Fibroblast of upper back skin (primary cell): ENCODE results near the gene PGAP3.
A peak's percentile ranks its signal among the peaks of the same experiment; 100 is the strongest.

Experiments
- DNase-seq: peaks from one replicate; pipeline ENCODE4 v3.0.0-alpha.2; 2013

PGAP3 gene

GRCh38 chr17:39669897-39670735 is 17.7 kb downstream of the PGAP3 start:
- DNase-seq: no peak

GRCh38 chr17:39667945-39668924 is 19.6 kb downstream of the PGAP3 start, which contains the start of gene PNMT:
Gene PNMT, plus strand, starts transcription at chr17:39668453. Its CDS starts 23 bp downstream, at chr17:39668476.
- peak; percentile 51 for DNase-seq

GRCh38 chr17:39667262-39667944 is 20.5 kb downstream of the PGAP3 start:
- DNase-seq: no peak

- no peak for DNase-seq
Observed at GRCh38 chr17:39666601-39667261, 21.1 kb downstream of the PGAP3 start.

- DNase-seq: no peak
Observed at GRCh38 chr17:39666231-39666600, 21.6 kb downstream of the PGAP3 start.

- DNase-seq: no peak
Observed at GRCh38 chr17:39665642-39666224, 22.1 kb downstream of the PGAP3 start.

GRCh38 chr17:39664581-39665561 is 23.0 kb downstream of the PGAP3 start, which contains the start of gene TCAP:
Gene TCAP, plus strand, starts transcription at chr17:39665349. Its CDS starts 11 bp downstream, at chr17:39665360.
- DNase-seq: no peak

GRCh38 chr17:39663688-39664580 is 23.9 kb downstream of the PGAP3 start:
- DNase-seq: no peak

- no peak for DNase-seq
Observed at GRCh38 chr17:39663340-39663687, 24.5 kb downstream of the PGAP3 start.

- no peak for DNase-seq
Observed at GRCh38 chr17:39662551-39663339, 25.1 kb downstream of the PGAP3 start.

- no peak for DNase-seq
Observed at GRCh38 chr17:39661744-39662541, 25.9 kb downstream of the PGAP3 start.

GRCh38 chr17:39660397-39661385 is 27.2 kb downstream of the PGAP3 start:
- no peak for DNase-seq

- no peak for DNase-seq
Observed at GRCh38 chr17:39660011-39660360, 27.9 kb downstream of the PGAP3 start.

- no peak for DNase-seq
Observed at GRCh38 chr17:39659279-39660010, 28.4 kb downstream of the PGAP3 start.

GRCh38 chr17:39658760-39659159 is 29.1 kb downstream of the PGAP3 start:
- no peak for DNase-seq

- DNase-seq: no peak
Observed at GRCh38 chr17:39658346-39658745, 29.5 kb downstream of the PGAP3 start.
